GM19240 (cell line): Measurements from ENCODE around the gene LHFPL2.

Experiments used
- DNase-seq: peaks from one replicate; pipeline ENCODE4 v3.0.0; 2011; ENCODE audit warnings: low spot score; ENCODE audit not compliant: insufficient read length

LHFPL2 gene

DNA sequence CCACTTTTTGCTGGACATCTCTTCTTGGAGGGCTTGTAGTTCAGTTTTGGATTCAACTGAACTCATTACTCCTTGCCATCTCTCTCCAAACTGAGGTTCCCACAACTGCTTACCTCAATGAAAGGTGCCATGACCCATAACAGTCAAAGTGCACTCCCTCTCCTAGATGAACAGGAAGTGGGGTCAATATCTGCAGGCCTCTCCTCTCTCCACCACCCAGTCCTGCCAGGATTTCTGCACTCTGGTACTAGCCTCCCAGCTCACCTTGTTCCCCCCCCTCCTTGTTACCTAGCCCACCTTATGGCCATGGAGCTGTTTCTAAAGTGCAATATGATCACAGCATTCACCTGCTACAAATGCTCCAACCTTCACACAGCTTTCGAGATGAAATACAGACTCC is 5.9 kb downstream of the LHFPL2 start:
- no peak for DNase-seq

DNA sequence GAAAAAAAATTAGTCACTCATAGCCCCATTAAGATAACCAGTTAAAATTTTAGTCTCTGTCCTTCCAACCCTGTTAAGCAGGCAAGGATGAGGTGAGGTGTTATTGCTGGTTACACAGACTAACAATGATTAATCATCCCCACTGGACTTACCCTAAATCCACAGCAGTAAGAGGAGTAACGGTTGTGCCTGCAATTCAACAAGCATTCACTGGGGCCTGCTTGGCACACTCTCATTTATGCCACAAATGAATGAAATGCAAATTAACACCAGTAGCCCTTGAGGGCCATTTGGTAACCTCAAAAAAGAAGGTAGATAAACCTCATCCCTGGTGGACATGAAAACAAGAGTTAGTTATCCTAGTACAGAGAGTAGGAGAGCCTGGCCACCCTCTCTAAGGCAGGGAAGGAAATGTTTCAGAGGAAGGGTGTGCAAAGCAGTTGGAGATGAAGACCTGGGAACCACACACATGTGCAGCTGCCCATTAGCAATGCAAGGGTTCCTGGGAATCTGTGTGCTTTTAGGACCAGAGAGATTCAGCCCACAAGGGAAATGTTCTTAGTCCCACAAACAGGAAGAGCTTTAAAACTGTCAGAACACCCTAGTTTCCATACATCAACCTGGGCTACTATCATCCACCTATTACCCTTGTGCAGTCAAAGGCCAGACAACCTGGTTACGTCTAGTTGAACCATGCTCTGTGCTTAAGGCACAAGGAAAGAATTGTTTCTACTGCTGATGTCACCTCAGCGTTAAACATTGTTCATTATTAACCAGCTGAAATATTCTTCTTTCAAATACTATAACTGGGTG is 7.7 kb downstream of the LHFPL2 start:
- no peak for DNase-seq

DNA sequence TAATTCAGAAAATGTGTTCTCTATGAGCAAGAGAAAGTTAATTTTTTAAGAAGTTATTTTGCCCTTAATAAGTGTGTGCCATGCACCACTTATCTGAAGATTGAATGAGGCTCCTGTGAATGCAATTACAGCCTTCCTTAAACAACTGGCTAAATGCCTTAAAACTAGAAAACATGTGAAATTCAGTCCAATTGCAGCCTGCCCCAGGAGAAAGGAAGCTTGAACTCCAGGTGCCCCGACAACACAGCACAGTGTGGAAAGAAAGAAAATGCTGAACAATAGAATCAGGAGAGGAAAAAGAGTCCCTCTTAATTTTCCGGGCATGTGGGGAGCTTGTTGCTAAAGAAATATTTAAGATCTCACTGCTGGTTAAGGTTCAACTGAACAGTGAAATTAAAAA is 8.8 kb downstream of the LHFPL2 start:
- no peak for DNase-seq

DNA sequence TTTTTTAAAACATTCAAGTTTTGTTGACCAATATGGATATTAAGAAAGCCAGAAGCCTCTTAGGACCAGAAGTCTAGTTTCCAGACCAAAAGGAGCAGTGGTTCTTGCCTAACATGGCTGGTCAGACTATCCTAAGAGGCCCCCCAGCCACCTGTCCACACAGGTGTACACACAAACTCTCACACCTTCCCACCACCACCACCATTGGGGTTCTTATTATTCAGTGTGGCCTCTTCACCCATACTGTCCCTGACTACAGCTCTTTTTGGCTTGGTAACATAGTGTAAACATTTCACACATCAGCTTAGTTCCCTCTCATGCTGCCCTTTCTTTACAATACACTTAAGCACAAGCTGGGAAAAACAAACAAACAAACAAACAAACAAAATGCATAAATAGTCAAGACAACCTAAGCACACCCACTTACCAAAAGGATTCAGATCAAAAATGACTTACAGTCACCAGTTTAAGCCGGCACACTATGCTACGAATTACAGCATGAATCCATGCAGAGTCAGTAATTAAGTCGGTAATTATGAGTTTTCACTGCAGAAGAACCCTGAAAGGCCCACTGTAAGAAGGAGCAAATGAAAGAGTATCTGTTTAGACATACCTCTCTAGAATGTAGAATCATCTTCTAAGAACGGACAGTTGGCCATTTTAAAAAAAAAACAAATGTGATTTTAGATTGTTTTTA is 9.5 kb downstream of the LHFPL2 start:
- no peak for DNase-seq

DNA sequence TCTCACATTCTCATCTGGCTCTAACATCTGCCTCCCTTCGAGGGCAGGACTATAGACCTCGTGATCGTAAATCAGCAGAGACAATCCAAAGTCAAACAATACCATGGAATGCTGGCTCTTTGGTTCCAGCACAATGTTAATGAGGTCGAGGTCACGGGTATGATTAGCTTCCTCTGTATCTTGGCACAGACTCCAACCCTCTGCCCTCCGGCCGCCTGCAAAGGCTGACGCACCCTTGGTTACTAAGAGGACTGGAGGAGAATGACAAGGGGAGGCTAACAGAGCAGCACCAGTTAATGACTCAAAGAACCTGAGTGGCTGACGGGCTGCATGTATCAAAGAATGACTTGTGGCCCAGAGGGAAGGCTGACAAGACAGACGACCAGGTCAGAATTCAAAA is 10.1 kb downstream of the LHFPL2 start:
- no peak for DNase-seq

DNA sequence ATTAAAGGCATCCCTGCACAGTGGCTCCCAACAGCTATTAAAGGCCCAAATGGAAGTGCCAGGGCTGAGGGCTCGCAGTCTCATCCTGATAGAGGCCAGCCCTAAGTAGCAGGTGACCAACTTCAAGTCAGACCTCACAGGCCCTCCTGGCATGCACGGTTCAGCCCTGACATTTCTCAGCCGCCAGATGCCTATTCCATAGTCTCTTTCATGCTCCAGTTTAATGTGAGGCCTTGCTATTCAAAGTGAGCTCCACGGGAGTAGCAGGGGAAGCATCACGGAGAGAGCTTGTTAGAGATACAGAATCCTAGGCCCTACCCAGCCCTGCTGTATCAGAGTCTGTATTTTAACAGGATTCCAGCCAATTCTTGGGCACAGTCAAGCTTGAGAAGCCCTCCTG is 11.1 kb downstream of the LHFPL2 start:
- no peak for DNase-seq

DNA sequence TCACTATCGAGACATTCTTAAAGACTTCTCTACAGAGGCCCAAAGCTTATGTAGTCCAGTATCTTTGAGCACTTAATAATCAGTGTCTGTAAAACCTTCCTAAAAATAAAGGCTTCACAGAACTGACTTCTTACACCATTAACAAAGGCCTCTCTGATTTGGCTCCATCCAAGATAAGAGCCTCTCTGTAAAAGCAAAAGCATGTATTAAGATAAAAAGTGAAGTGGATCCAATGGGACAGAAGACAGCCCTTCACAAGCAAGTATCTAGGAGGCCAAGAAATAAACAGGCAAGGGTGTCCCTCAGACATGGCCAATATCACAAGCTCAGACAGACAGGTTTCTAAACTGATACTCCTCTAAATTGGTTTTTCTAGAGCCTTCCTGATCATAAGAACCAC is 11.9 kb downstream of the LHFPL2 start:
- no peak for DNase-seq

DNA sequence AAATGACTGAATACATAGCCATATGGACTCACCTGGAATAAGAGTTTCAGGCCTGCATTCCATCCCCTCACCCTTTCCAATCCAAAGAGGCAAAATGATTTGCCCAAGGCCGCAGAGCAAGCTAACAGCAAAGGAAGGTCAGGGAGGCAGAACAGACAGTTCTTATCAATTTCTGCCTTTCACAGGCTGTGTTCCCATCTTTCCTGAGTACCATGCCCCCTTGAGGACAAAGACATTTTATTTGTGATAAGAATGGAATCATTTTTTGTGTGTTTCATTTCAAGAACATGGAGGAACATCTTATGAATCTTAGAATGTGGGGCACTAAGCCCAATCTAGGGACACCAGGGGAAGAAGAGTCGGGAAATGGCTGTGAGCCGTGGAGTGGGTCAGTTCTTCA is 13.9 kb downstream of the LHFPL2 start:
- DNase-seq = no peak

DNA sequence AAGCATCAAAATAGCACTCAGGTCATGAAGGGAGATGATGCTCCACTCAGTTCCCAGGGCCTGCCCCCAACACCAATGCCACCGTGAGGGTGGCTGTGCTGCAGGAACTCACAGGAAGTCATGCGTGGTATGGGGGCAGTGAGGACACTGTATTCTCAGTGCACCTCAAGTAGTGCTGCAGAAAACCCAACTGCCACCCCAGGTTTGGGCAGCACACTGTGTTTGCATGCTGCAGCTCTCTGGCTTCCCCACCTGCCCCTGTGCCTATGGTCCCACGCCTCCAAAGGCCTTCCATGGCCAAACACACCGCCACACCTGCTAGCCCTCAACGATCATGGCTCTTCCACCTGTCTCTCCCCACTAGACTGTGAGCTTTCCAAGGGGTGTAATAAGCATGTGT is 14.3 kb downstream of the LHFPL2 start:
- DNase-seq = no peak

DNA sequence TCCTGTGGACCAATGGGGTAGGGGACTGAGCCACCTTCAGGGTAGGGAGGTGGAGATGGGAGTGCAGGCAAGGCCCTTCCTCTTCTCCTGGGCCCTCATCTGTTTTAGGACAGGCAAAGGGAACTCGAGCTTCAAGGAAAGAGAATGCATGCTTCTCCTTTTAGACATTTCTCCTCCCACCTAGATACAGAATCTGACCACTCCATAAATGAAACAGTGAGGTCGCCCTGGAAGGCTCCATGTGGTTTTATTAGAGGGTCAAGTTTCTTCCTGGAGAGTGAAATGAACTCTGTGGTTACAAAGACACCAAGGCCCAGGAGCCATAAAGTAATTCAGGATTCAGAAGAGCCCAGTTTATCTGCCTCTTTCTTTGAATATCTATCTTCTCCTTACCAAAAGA is 14.9 kb downstream of the LHFPL2 start:
- no peak for DNase-seq

DNA sequence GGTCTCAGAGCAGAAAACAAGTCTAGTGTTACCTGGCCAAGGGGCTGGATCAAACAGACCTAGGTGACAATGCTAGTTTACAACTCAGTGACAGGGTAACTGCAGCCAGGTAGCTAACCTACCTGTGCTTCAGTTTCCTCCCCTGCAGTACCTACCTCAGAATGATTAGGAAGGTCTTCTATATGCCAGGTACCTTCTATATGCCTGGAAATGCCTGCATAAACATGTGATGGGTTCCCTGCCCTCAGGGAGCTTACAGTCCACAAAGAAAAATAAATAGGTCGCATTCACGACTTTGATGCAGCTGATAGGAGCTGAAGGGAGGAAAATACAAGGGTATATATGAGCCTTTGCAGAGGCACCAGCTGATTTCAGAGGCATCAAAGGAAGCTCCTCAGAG is 16.1 kb downstream of the LHFPL2 start:
- no peak for DNase-seq

DNA sequence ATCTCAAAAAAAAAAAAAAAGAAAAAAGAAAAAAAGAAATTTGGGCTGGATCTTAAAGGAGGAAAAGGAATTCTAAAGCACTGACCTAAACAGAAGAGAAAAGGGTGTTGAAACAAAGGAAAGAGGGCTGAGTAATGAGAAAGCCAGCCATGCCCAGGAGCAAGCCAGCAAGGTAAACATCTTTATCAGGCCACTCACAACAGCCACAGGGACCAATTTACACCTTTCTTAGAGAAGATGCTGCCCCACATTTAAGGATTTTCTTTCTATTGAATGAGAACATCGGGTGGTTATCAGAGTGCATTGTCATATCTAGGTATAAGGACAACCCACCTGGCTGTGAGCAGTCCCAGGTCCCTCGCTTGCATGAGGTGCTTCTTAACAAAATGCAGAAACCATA is 16.6 kb downstream of the LHFPL2 start:
- DNase-seq = no peak

DNA sequence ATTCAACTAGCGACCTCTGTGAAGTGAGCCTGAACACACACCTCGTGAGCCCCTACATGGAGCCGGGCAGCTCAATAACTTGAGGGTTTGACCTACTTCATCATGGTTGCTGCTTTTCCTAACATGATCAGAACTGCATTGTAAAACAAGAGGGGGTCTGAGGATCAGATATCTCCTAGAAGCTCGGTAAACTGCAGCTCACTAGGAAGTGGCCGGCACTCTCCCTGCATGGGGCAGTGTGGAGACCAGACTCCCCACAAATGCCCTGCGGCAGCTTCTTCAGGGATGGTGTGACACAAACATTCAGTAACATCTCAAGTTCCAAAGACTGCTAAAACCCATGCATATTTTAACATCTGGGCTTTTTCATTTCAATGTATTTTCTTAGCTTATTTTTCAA is 18.5 kb downstream of the LHFPL2 start:
- DNase-seq = no peak

DNA sequence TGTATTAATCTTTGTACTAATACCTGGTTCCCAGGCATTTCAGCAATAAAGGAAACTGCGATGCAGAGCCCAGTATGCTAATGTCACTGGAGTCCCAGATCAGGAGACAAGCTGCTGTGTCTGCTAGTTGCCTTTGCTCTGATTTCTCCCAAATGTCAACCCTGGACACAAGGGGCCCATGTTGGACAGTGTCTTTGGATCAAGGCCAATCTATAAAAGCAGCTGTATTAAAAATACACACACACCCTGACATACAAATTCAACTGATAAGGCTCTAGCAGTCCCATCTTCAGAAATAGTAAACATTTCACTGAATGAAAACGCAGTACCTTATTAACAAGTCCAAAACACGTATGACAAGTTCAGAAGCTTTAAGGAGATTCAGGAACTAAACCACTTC is 18.9 kb downstream of the LHFPL2 start:
- no peak for DNase-seq

DNA sequence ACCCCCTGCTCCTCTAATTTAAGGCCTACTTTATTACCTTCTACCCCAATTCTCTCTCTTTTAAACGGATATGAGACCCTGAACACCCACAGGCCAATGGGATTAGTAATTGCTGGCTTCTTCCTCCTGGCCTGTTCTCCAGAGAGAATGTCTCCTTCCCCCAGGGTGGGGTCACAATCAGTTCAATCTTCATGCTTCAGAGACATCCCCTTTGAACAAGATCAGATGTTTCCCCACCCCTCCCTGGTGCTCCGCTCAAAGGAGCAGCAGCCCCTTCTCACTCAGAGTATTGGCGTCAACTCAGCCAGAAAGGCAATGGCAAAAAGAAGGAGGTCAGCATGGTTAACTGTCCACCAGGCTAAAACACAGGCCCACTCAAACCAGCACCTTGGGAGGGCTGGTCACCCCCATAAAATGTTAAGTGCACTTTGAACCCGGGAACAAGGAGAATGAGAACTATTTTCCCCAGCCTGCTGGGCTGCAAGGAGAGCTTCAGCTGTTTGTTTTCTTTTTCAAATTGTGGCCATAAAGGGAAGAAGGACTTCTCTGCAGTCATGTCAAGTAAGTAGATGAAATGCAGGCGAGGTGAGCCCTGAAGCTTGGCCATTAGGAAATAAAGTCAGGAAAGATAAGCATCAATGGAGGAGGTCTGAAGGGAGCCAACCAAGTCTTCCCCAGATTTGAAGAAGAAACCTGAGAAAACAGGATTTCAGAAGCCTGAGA is 20.1 kb downstream of the LHFPL2 start:
- DNase-seq = no peak

DNA sequence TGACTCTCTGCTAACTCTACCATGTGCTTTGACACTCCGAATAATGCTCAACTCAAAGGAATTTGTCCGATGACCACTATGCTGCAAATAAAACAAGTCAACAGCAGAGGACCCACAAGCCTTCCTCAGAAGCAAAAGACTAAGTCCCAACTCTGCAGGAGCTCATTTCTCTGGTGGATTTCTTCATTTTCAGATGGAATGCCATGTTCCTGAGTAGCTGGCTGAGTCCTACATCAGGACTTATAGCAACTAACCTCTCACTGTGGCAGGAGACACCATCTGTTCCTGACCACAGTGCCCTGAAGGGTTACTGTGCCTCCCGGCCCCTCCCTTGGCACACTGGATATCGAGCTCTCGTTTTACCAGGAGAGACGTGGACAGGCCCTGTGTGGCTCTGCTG is 20.8 kb downstream of the LHFPL2 start:
- DNase-seq = no peak

DNA sequence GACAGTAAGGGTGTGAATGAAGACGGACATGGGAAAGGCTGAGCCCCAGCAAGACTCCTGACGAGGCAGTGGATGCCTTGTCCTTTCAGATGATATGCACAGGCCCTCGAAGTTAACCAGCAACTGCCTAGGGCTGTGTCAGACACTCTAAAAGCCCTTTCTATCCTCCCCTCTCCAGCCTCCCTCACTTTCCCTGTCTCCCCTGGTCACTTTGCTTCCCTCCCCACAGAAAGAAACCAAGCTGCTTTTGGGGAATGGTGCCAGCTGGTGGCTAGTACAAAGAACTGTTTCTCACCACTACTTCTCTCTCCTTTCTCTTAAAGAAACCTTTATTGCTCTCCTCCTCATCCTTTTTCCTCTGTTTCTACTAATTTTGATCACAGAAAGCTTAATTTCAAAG is 21.4 kb downstream of the LHFPL2 start:
- DNase-seq = no peak

DNA sequence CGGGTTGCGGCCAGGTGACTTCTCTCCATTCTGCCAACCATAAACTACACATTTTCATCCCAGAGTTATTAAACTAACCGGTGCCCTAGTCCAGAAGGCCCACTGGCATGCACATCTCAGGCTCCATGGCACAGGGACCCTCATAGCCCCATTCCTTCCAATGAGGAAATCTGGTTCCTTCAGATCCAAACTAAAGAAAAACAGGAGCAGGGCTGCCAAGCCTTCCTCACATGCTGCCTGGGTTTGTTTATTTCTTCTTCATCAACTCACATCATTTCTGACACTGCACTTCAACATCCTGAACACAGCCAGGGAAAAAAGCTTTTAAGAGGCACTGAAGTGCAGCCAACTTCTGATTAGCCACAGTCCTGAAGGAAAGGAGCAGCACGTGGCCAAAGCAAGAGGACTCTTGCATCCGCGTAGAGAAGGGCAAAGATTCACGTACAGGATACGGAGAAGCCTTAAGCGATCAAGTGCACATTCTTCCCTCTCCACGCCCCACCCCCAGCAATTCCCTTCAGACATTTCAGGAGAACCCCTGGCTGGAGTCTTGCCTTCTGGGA is 22.5 kb downstream of the LHFPL2 start:
- no peak for DNase-seq

DNA sequence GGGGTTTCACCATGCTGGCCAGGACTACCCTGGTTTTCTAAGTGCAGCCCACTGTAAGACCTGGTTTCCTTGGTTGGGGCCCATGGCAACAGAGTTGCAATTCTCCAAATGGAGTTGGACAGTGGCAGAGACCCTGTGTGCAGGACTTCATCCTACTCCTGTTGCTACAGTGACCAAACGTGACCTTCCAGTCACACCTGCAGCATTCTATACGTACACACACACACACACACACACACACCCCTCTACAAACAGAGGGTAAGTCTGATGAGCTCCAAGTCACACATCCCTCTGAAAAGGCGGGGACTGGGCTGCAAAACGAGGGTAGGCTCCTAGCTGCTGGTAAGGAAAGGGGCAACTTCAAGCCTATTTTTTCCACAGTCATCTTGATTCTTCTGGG is 23.6 kb downstream of the LHFPL2 start:
- no peak for DNase-seq

DNA sequence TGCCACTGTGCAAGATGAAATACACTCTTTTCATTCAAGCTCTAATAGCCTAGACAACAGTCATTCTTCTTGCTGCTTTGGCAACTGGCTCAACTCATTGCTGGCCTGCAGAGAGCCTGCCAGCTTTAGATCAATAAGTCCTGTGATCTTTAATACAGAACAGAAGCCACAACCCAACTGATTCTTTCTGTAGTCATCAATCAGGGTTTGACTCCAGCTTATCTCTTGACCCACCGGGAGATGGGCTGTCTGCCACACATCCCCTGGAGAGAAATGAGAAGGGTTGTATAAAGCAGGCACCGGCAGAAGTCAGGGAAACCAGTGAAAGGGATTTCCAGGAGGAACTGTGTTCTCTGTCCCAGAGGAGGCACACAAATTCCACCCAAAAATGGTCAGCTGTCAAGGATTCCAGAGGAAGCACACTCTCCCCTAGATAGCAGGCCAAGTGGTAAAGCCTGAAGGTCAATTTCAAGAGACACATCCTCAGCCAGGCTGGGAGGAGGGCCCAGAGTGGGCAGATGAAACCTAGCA is 24.5 kb downstream of the LHFPL2 start:
- no peak for DNase-seq

DNA sequence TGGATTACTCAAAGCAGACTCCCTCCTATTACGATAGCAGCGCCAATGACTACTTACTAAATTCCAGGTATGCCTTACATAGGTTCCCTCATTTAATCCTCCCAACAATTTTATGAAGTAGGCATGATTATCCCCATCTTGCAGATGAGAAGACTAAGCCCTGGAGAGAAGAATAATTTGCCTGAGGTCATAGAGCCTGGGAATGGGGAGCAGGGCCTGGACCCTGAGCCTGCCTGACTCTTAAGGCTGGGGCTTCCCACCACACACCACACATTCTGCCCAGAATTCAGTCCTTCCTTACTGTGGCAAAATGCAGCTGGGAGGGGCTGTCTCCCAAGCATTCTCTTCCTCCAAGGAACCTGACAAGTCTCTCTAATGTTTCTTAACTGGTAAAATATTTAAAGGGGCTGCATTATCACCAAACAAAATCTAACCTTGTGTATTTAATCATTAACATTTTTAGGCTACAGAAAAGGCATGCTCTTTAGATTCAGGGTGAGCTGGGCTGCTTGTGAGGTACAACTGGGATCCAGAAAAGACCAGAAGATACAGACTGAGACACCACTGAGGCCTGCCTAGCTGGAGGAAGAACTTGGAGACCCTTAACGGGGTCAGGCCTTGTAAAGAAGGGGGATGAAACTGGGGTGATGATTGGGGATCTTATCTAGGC is 26.1 kb downstream of the LHFPL2 start:
- DNase-seq = no peak
